ENCODE data around the gene LRRC32. TPM values are rescaled to one million over a fixed set of nuclear protein-coding genes. Genes with fewer than 3 reads are reported as not detected.
A peak's percentile ranks its signal among the peaks of the same experiment; 100 is the strongest.

Gene LRRC32
- total RNA-seq, 4 donors from 2014 or later = 45.0 to 117 (median 73.4) TPM

DNA sequence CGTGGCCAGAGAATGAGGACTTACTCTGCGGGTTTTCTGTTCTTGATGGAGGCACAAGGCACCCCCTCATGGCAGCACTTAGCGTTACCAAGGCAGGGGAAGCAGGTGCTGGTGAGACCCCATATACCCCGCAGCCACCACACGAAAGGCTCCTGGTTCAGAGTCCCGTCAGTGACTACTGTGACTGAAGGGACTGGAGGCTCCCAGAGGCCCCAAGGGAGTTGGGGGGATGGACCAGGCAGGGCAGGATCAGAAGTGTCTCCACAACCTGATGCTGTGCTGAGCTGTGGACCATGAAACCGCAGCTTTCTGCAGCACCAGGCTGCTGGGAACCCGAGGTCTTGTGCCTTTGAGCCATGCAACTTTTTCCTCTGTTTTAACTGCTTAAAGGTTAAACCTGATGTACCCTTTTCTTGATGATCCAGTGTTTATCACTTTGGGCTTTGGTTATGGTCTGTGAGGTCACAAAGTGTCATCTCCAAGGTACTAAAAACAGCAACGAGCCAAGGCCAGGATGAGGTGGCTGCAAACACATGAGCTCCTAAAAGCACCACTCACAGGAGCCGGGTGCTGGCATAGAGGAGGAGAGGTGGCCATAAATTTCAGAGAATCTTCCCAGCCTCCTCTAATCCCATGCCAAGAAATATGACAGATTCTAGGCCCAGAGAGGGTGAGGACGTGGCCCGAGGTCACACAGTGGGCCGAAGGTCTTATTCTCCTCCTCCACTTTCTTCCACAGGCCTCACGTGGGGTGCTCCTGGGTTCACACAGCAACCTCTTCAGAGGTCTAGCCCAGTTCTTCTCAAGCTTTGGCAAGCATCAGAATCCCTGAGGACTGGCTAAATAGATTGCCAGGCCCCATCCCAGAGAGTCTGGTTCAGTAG is 4.2 kb upstream of the LRRC32 start:
- Histone ChIP-seq H3K36me3 (no peaks in the 10 kb centered on the region), H3K4me3 (no peak overlapping the region), H3K9me3 (no peaks in the 10 kb centered on the region), H3K27me3 (peaks cover 0 to 10% of the 10 kb centered on the region in 2 donors), H3K4me1 (peaks cover 0 to 58% (median 23%) of the 10 kb centered on the region in 4 donors), H3K27ac (no peak overlapping the region)
- 68 to 75% methylated on average over 14 of the region's 14 CpGs for WGBS, 2 donors
- TF ChIP-seq, protein P1, sequence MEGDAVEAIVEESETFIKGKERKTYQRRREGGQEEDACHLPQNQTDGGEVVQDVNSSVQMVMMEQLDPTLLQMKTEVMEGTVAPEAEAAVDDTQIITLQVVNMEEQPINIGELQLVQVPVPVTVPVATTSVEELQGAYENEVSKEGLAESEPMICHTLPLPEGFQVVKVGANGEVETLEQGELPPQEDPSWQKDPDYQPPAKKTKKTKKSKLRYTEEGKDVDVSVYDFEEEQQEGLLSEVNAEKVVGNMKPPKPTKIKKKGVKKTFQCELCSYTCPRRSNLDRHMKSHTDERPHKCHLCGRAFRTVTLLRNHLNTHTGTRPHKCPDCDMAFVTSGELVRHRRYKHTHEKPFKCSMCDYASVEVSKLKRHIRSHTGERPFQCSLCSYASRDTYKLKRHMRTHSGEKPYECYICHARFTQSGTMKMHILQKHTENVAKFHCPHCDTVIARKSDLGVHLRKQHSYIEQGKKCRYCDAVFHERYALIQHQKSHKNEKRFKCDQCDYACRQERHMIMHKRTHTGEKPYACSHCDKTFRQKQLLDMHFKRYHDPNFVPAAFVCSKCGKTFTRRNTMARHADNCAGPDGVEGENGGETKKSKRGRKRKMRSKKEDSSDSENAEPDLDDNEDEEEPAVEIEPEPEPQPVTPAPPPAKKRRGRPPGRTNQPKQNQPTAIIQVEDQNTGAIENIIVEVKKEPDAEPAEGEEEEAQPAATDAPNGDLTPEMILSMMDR (IDR thresholded peaks at IDR 0.05) = no peak
- TF ChIP-seq POLR2A (IDR thresholded peaks at IDR 0.05) (no peak), EP300 (IDR thresholded peaks at IDR 0.05) (no peak)
- no peak for DNase-seq (ENCODE audit: low spot score in 2 of 2)

- no peak for DNase-seq (ENCODE audit: low spot score in 2 of 2)
- Histone ChIP-seq H3K9me3 (no peaks in the 10 kb centered on the region), H3K27ac (peak overlapping the region in 1 of 4 donors; percentile 84), H3K36me3 (no peaks in the 10 kb centered on the region), H3K4me3 (no peak overlapping the region), H3K4me1 (peaks cover 0 to 62% (median 24%) of the 10 kb centered on the region in 4 donors), H3K27me3 (peaks cover 0 to 11% of the 10 kb centered on the region in 2 donors)
- TF ChIP-seq, protein P1 (IDR thresholded peaks at IDR 0.05) = no peak
- no peak for TF ChIP-seq POLR2A (IDR thresholded peaks at IDR 0.05)
- no peak for TF ChIP-seq EP300 (IDR thresholded peaks at IDR 0.05)
- WGBS, 2 donors = 81 to 86% methylated on average over 5 of the region's 5 CpGs
Observed at GRCh38 chr11:76673176-76674142, 2.9 kb upstream of the LRRC32 start.

DNA sequence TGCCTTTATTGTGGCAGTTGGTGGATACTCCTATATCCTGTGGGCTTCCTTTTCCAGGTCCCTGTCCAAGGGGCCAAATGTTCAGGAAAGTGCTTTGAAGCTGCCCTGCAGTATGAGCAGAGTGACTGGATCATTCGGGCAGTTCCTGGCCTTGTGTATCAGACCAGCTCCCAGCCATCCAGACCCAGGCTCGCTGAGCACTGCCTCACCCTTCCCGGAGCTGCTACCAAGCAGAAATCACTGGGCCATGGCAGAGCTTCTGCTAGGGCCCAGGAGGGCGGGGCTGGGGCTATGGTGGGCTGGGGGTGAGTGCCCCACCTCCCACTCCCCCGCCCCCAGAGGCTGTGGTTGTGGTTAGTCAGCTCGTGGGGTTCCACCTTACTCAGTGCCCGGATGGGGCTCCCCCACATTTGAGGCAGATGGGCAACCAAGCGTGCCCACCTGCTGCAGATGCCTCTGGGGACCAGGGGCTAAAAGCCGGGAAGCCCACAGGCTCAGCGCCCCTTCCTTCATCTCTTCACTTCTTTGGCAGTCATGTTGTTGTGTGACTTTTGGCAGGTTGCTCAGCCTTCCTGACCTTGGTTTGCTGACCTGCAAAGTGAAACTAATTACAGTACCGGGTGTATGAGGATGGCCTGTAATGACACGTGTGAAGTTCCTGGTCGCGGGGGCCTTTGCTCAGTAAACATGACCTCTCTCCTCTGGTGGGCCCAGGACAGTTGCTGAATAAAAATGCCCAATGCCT is 2.1 kb upstream of the LRRC32 start:
- TF ChIP-seq POLR2A (IDR thresholded peaks at IDR 0.05) (no peak), EP300 (IDR thresholded peaks at IDR 0.05) (no peak)
- TF ChIP-seq, protein P1 (IDR thresholded peaks at IDR 0.05) = no peak
- H3K27me3 ChIP-seq = peaks cover 0 to 11% of the 10 kb centered on the region in 2 donors
- H3K4me3 ChIP-seq = no peak overlapping the region
- H3K27ac ChIP-seq = peak overlapping the region in 2 of 4 donors; percentile 50 to 84
- H3K4me1 ChIP-seq = peaks cover 0 to 62% (median 24%) of the 10 kb centered on the region in 4 donors
- DNase-seq (ENCODE audit: low spot score in 2 of 2) = no peak
- no peaks in the 10 kb centered on the region for H3K36me3 ChIP-seq
- WGBS, 2 donors = 68 to 69% methylated on average over 10 to 14 of the region's 14 CpGs
- no peaks in the 10 kb centered on the region for H3K9me3 ChIP-seq

GRCh38 chr11:76671626-76672309 is 1.2 kb upstream of the LRRC32 start:
- 92 to 95% methylated on average over 5 of the region's 5 CpGs for WGBS, 2 donors
- Histone ChIP-seq H3K9me3 (no peaks in the 10 kb centered on the region), H3K4me3 (no peak overlapping the region), H3K4me1 (peaks cover 0 to 67% (median 25%) of the 10 kb centered on the region in 4 donors), H3K27me3 (peaks cover 0 to 11% of the 10 kb centered on the region in 2 donors), H3K36me3 (no peaks in the 10 kb centered on the region), H3K27ac (peak overlapping the region in 2 of 4 donors; percentile 69 to 84)
- no peak for DNase-seq (ENCODE audit: low spot score in 2 of 2)
- TF ChIP-seq POLR2A (IDR thresholded peaks at IDR 0.05) (no peak), EP300 (IDR thresholded peaks at IDR 0.05) (no peak)
- TF ChIP-seq, protein P1 (IDR thresholded peaks at IDR 0.05) = no peak
